ENCODE data around the gene ANKRD7. TPM values are rescaled to one million over a fixed set of nuclear protein-coding genes. Genes with fewer than 3 reads are reported as not detected.

The ANKRD7 gene
- polyA plus RNA-seq, 1 of the 3 experiments (the other 2 are of a cell fraction) = 0.44 TPM

DNA sequence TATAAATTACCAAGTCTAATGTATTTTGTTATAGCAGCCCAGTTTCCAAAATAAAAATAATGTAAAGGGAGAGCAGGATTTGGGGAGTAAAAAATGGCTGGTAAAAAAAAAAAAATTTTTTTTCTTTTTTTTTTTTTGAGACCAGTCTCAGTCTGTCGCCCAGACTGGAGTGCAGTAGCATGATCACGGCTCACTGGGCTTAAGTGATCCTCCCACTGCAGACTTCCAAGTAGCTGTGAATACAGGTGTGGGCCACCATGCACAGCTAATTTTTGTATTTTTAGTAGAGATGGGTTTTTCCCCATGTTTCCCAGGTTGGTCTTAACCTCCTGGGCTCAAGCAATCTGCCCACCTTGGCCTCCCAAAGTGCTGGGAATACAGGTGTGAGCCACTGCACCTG is 45.3 kb upstream of the ANKRD7 start:
- Histone ChIP-seq H3K4me2 (no peak overlapping the region), H3K27ac (ENCODE audit: low read depth in 2 of 2, low read length in 1 of 2) (no peak overlapping the region), H3F3A (replicated peaks; ENCODE audit: insufficient read depth) (peaks cover 10% of the 10 kb centered on the region), H3K9ac (no peak overlapping the region), H4K20me1 (ENCODE audit: insufficient read depth) (no peaks in the 10 kb centered on the region), H3K4me3 (ENCODE audit: low read depth in 2 of 2, low read length in 1 of 2) (no peak overlapping the region), H3K9me3 (no peaks in the 10 kb centered on the region), H3K27me3 (ENCODE audit: insufficient read depth) (no peaks in the 10 kb centered on the region), H3K36me3 (replicated peaks in 1 of 2; ENCODE audit: control insufficient read depth in 1 of 2, insufficient read depth in 2 of 2, low read length in 1 of 2) (no peaks in the 10 kb centered on the region), H2AFZ (ENCODE audit: low read depth) (no peak overlapping the region), H3K9me2 (no peaks in the 10 kb centered on the region; the same call in 1 of the 2 replicates), H3K79me2 (ENCODE audit: insufficient read depth) (peaks cover 16% of the 10 kb centered on the region), H3K4me1 (ENCODE audit: control insufficient read depth in 1 of 2, insufficient read depth in 2 of 2, low read depth in 1 of 2, low read length in 1 of 2) (no peaks in the 10 kb centered on the region; a peak in 2 of 4 replicates)
- ChIA-PET POLR2A (no interaction called here), CTCF (no interaction called here)
- WGBS (ENCODE audit: low lambda C conversion rate) = 84% methylated on average over 2 of the region's 2 CpGs
- TF ChIP-seq, protein P1, sequence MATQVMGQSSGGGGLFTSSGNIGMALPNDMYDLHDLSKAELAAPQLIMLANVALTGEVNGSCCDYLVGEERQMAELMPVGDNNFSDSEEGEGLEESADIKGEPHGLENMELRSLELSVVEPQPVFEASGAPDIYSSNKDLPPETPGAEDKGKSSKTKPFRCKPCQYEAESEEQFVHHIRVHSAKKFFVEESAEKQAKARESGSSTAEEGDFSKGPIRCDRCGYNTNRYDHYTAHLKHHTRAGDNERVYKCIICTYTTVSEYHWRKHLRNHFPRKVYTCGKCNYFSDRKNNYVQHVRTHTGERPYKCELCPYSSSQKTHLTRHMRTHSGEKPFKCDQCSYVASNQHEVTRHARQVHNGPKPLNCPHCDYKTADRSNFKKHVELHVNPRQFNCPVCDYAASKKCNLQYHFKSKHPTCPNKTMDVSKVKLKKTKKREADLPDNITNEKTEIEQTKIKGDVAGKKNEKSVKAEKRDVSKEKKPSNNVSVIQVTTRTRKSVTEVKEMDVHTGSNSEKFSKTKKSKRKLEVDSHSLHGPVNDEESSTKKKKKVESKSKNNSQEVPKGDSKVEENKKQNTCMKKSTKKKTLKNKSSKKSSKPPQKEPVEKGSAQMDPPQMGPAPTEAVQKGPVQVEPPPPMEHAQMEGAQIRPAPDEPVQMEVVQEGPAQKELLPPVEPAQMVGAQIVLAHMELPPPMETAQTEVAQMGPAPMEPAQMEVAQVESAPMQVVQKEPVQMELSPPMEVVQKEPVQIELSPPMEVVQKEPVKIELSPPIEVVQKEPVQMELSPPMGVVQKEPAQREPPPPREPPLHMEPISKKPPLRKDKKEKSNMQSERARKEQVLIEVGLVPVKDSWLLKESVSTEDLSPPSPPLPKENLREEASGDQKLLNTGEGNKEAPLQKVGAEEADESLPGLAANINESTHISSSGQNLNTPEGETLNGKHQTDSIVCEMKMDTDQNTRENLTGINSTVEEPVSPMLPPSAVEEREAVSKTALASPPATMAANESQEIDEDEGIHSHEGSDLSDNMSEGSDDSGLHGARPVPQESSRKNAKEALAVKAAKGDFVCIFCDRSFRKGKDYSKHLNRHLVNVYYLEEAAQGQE (IDR thresholded peaks at IDR 0.05; ENCODE audit: low read depth, low read length) = no peak
- TF ChIP-seq CHD2 (IDR thresholded peaks at IDR 0.05; ENCODE audit: low read length, partially characterized antibody) (no peak), NRF1 (IDR thresholded peaks at IDR 0.05; ENCODE audit: low read depth, low read length) (no peak), SMC3 (IDR thresholded peaks at IDR 0.05; ENCODE audit: low read depth, low read length) (no peak), RXRA (IDR thresholded peaks at IDR 0.05; ENCODE audit: borderline replicate concordance, low read depth) (no peak), TCF12 (IDR thresholded peaks at IDR 0.05) (no peak), FOSL2 (IDR thresholded peaks at IDR 0.05; ENCODE audit: borderline replicate concordance, low read depth) (no peak), GATA2 (CRISPR knock-in tag; IDR thresholded peaks at IDR 0.05) (no peak)
- TF ChIP-seq, protein P2, sequence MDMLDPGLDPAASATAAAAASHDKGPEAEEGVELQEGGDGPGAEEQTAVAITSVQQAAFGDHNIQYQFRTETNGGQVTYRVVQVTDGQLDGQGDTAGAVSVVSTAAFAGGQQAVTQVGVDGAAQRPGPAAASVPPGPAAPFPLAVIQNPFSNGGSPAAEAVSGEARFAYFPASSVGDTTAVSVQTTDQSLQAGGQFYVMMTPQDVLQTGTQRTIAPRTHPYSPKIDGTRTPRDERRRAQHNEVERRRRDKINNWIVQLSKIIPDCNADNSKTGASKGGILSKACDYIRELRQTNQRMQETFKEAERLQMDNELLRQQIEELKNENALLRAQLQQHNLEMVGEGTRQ (IDR thresholded peaks at IDR 0.05; ENCODE audit: borderline replicate concordance, low read depth, low read length) = no peak
- TF ChIP-seq, protein P3, sequence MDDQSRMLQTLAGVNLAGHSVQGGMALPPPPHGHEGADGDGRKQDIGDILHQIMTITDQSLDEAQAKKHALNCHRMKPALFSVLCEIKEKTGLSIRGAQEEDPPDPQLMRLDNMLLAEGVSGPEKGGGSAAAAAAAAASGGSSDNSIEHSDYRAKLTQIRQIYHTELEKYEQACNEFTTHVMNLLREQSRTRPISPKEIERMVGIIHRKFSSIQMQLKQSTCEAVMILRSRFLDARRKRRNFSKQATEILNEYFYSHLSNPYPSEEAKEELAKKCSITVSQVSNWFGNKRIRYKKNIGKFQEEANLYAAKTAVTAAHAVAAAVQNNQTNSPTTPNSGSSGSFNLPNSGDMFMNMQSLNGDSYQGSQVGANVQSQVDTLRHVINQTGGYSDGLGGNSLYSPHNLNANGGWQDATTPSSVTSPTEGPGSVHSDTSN (IDR thresholded peaks at IDR 0.05) = no peak
- TF ChIP-seq, protein P4, sequence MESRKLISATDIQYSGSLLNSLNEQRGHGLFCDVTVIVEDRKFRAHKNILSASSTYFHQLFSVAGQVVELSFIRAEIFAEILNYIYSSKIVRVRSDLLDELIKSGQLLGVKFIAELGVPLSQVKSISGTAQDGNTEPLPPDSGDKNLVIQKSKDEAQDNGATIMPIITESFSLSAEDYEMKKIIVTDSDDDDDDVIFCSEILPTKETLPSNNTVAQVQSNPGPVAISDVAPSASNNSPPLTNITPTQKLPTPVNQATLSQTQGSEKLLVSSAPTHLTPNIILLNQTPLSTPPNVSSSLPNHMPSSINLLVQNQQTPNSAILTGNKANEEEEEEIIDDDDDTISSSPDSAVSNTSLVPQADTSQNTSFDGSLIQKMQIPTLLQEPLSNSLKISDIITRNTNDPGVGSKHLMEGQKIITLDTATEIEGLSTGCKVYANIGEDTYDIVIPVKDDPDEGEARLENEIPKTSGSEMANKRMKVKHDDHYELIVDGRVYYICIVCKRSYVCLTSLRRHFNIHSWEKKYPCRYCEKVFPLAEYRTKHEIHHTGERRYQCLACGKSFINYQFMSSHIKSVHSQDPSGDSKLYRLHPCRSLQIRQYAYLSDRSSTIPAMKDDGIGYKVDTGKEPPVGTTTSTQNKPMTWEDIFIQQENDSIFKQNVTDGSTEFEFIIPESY (IDR thresholded peaks at IDR 0.05; ENCODE audit: borderline replicate concordance, low read depth) = no peak
- no peak for DNase-seq
